Right forelimb (tissue), 1 donor: ENCODE measurements around the gene PRSS36.
"Not testable (repeated sequence)": the region's sequence is repeated elsewhere in the genome, so short reads cannot be mapped to it uniquely, and the experiment has no call there.

ENCODE experiments used
- DNase-seq: peaks from one replicate; pipeline ENCODE4 v3.0.0-alpha.2; 2018

The PRSS36 gene

GRCh38 chr16:31183432-31184428 is 33.9 kb upstream of the PRSS36 start:
- DNase-seq: no peak

GRCh38 chr16:31182391-31182790 is 32.5 kb upstream of the PRSS36 start:
- no peak for DNase-seq

GRCh38 chr16:31181102-31181830 is 31.4 kb upstream of the PRSS36 start:
- peak; percentile 54 for DNase-seq

GRCh38 chr16:31179747-31180459 is 30.0 kb upstream of the PRSS36 start, which contains the start of gene FUS:
FUS (plus strand) TSS chr16:31180139; CDS start chr16:31180215, 76 bp downstream.
- DNase-seq: peak; percentile 96

- no peak for DNase-seq
These were observed 29.4 kb upstream of the PRSS36 start for GRCh38 chr16:31179219-31179746.

- DNase-seq: no peak
These were observed 27.3 kb upstream of the PRSS36 start for GRCh38 chr16:31177136-31177535.

- DNase-seq: not testable (repeated sequence)
These were observed 20.2 kb upstream of the PRSS36 start for GRCh38 chr16:31170048-31170447.

- no peak for DNase-seq
These were observed 19.0 kb upstream of the PRSS36 start for GRCh38 chr16:31168848-31169247.

GRCh38 chr16:31167315-31167714 is 17.4 kb upstream of the PRSS36 start:
- DNase-seq: no peak

- DNase-seq: no peak
These were observed 7.3 kb upstream of the PRSS36 start for GRCh38 chr16:31157136-31157535.

GRCh38 chr16:31150976-31151375 is 1.1 kb upstream of the PRSS36 start:
- DNase-seq: not testable (repeated sequence)

- DNase-seq: no peak
These were observed 534 bp downstream of the PRSS36 start for GRCh38 chr16:31149332-31149731.

GRCh38 chr16:31148896-31149295 is 970 bp downstream of the PRSS36 start:
- DNase-seq: no peak

- DNase-seq: no peak
These were observed 1.6 kb downstream of the PRSS36 start for GRCh38 chr16:31148281-31148728.

GRCh38 chr16:31147574-31147973 is 2.3 kb downstream of the PRSS36 start:
- no peak for DNase-seq

GRCh38 chr16:31145398-31145990 is 4.4 kb downstream of the PRSS36 start:
- DNase-seq: no peak

GRCh38 chr16:31144418-31144817 is 5.4 kb downstream of the PRSS36 start:
- not testable (repeated sequence) for DNase-seq

- DNase-seq: no peak
These were observed 6.1 kb downstream of the PRSS36 start for GRCh38 chr16:31143694-31144148.

GRCh38 chr16:31143011-31143693 is 6.7 kb downstream of the PRSS36 start:
- DNase-seq: no peak

- DNase-seq: peak; percentile 100
These were observed 7.5 kb downstream of the PRSS36 start for GRCh38 chr16:31142109-31143010.
